ENCODE results near the gene ACSM6.
"Not testable (repeated sequence)": the region's sequence is repeated elsewhere in the genome, so short reads cannot be mapped to it uniquely, and the experiment has no call there.

GRCh38 chr10:95202865-95203264, 8.8 kb downstream of the ACSM6 start:
- TF ChIP-seq, protein P1, sequence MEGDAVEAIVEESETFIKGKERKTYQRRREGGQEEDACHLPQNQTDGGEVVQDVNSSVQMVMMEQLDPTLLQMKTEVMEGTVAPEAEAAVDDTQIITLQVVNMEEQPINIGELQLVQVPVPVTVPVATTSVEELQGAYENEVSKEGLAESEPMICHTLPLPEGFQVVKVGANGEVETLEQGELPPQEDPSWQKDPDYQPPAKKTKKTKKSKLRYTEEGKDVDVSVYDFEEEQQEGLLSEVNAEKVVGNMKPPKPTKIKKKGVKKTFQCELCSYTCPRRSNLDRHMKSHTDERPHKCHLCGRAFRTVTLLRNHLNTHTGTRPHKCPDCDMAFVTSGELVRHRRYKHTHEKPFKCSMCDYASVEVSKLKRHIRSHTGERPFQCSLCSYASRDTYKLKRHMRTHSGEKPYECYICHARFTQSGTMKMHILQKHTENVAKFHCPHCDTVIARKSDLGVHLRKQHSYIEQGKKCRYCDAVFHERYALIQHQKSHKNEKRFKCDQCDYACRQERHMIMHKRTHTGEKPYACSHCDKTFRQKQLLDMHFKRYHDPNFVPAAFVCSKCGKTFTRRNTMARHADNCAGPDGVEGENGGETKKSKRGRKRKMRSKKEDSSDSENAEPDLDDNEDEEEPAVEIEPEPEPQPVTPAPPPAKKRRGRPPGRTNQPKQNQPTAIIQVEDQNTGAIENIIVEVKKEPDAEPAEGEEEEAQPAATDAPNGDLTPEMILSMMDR (IDR thresholded peaks at IDR 0.05 in 4 of 5, conservative IDR thresholded peaks at IDR 0.05 in 1 of 5), result not testable (repeated sequence)
- TF ChIP-seq POLR2A (IDR thresholded peaks at IDR 0.05), result not testable (repeated sequence)
